Keratinocyte (primary cell): ENCODE results near the gene ZNG1F. TPM values are rescaled to one million over a fixed set of nuclear protein-coding genes. Genes with fewer than 3 reads are reported as not detected.
"Not testable (repeated sequence)": the region's sequence is repeated elsewhere in the genome, so short reads cannot be mapped to it uniquely, and the experiment has no call there.

Experiments used
- DNase-seq: peaks from one replicate; pipeline ENCODE4 v3.0.0-alpha.2; 2011; ENCODE audit warnings: low read depth, missing footprints, low spot score
- FAIRE-seq: peaks from 2 replicates; lab custom pipeline; 2011; peaks lifted over from hg19 to GRCh38; lab: Jason Lieb, UNC
- H2AFZ ChIP-seq: 2 replicates; pipeline ENCODE4 v1.6.0; 2012; ENCODE audit warnings: low read length, control low read depth, inconsistent platforms; ENCODE audit not compliant: control insufficient read depth
- H3K27ac ChIP-seq: 2 replicates; pipeline ENCODE4 v1.5.1; 2011; ENCODE audit warnings: low read length; ENCODE audit not compliant: control insufficient read depth, insufficient read depth
- H3K27me3 ChIP-seq: 3 replicates; pipeline ENCODE4 v1.6.0; 2011; ENCODE audit warnings: low read length; ENCODE audit not compliant: control insufficient read depth, insufficient read depth; ENCODE audit errors: extremely low read depth
- H3K36me3 ChIP-seq, 2 experiments: 2 replicates in 1 of 2; 3 replicates in 1 of 2; pipeline ENCODE4 v1.5.1; 2011; ENCODE audit warnings: low read length in 2 of 2, mild to moderate bottlenecking in 1 of 2; ENCODE audit not compliant: control insufficient read depth in 2 of 2, insufficient read depth in 2 of 2; ENCODE audit errors: extremely low read depth in 1 of 2
- H3K4me1 ChIP-seq: 3 replicates; pipeline ENCODE4 v1.5.1; 2011; ENCODE audit warnings: low read length; ENCODE audit not compliant: control insufficient read depth, insufficient read depth; ENCODE audit errors: extremely low read depth
- H3K4me2 ChIP-seq: 3 replicates; pipeline ENCODE4 v1.6.0; 2011; ENCODE audit warnings: low read depth, low read length; ENCODE audit not compliant: control insufficient read depth, insufficient read depth; ENCODE audit errors: extremely low read depth
- H3K4me3 ChIP-seq, 3 experiments: fragments of 200-600 bp in 1 of 3; sonication (generic) in 1 of 3; 2 replicates in 2 of 3; 3 replicates in 1 of 3; pipeline ENCODE4 v1.5.1; 2011 to 2016; ENCODE audit warnings: low read length in 3 of 3, mild to moderate bottlenecking in 3 of 3, control low read depth in 2 of 3, inconsistent platforms in 1 of 3, low read depth in 1 of 3, mixed read lengths in 1 of 3, mixed run types in 1 of 3, moderate library complexity in 1 of 3; ENCODE audit not compliant: control insufficient read depth in 2 of 3, insufficient read depth in 2 of 3; ENCODE audit errors: extremely low read depth in 1 of 3
- H3K79me2 ChIP-seq: 2 replicates; pipeline ENCODE4 v1.6.0; 2012; ENCODE audit warnings: low read length; ENCODE audit not compliant: control insufficient read depth, insufficient read depth
- H3K9ac ChIP-seq: 3 replicates; pipeline ENCODE4 v1.6.0; 2011; ENCODE audit warnings: low read length; ENCODE audit not compliant: control insufficient read depth, insufficient read depth; ENCODE audit errors: extremely low read depth
- H3K9me1 ChIP-seq: 3 replicates; pipeline ENCODE4 v1.6.0; 2011; ENCODE audit warnings: low read length; ENCODE audit not compliant: control insufficient read depth, insufficient read depth; ENCODE audit errors: extremely low read depth
- H3K9me3 ChIP-seq: 2 replicates; pipeline ENCODE4 v1.5.1; 2012; ENCODE audit warnings: low read depth, low read length; ENCODE audit not compliant: control insufficient read depth
- H4K20me1 ChIP-seq: 3 replicates; pipeline ENCODE4 v1.6.0; 2011; ENCODE audit warnings: low read length; ENCODE audit not compliant: control insufficient read depth, insufficient read depth; ENCODE audit errors: extremely low read depth
- dilution Hi-C: fragments of 300-500 bp; cut with MboI; formaldehyde crosslinking; loops from one replicate; pipeline ENCODE4 v1.7.0; 2020; ENCODE audit warnings: low sequenced_read_pairs; ENCODE audit not compliant: extremely low pct_ligation_motif_present
- polyA plus RNA-seq, 5 experiments: library from polyadenylated mRNA; depleted of rRNA in 3 of 5; stranded (reverse) in 3 of 5; stranded (forward) in 1 of 5; unstranded in 1 of 5; fragments of >200 nt; gene quantifications; 1 replicate in 1 of 5; 2 replicates in 3 of 5; 3 replicates in 1 of 5; pipeline versions ENCODE4 v1.2.1 to v1.2.3, GENCODE V29; 2011 to 2012; ENCODE audit warnings: missing spikeins in 2 of 5, low read depth in 1 of 5, low replicate concordance in 1 of 5

The ZNG1F gene
- polyA plus RNA-seq, 1 donor (not counting 4 experiments of a cell fraction or from before 2014, with no cell fraction given) = 18.4 TPM

DNA sequence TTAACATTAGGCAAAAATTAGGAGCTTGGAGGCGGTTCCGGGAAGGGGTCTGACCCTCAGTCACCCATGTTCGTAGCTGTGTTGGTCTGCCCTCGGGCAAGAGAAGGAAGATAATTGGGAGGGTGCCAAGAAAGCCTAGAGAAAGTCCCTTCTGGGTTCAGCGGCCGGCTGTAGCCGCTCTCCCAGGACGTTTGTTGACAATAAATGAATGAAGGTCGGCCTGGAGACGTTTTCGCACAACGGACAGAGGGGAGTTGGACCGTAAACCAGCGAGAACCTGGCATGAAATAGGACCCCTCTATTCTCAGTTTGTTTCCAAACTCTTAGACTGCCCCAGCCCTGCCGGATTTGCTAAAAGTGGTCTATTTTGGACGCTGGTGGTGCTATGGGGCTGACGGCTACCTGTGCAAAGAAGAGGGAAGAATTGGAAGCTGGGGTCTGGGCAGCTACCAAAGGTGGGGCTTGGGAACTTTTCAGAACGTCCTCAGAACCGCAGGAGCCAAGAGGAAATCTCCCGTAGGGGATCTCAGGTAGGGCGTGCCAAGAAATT is 63.9 kb downstream of the ZNG1F start:
- DNase-seq, H3K4me2 ChIP-seq, H3K27me3 ChIP-seq, H3K79me2 ChIP-seq, FAIRE-seq, dilution Hi-C loops, H3K9me1 ChIP-seq, H3K4me3 ChIP-seq, H3K36me3 ChIP-seq, H2AFZ ChIP-seq, H3K4me1 ChIP-seq, H3K27ac ChIP-seq, H3K9ac ChIP-seq, H3K9me3 ChIP-seq, H4K20me1 ChIP-seq: not testable (repeated sequence)

DNA sequence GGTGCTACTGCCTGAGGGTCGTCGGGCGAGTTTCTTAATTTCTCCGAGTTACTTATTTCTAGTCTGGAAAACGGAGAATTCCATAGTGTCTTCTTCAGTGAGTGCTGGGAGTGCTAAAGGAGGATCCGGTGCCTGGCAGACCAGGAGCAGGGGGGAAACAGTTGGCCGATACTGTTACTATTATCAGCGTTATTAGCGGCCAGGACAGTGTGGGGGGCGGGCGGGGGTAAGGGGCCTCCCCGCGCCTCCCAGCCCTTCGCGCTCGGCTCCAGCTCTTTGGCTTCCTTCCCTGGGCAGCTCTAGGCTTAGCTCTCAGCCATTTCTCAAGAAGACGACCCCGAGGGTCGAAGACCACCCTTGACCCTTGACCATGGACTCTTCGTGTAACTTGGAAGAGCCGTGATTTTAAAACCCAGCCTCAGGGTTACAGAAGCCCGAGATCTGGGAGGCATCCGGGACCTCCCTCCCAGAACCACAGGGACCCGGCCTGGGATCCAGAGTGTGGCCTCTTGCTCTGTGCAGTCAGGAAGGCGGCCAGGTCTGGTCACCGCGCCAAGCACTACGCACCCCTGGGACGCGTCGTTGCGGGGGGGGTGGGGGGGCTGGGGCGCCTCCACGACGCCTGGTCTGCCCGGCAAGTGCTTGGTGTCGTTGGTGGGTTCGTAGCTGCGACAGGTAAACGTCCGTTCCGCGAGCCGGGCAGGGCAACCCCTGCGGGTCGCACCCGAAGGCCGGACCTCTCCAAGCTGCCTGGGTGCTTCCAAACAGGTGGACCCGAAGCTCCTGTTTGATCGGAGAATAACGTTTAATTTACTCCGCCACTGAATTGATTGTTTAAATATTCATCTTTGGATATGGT is 64.6 kb downstream of the ZNG1F start:
- H3K27ac ChIP-seq, H4K20me1 ChIP-seq, H2AFZ ChIP-seq, H3K79me2 ChIP-seq, dilution Hi-C loops, H3K4me2 ChIP-seq, H3K4me1 ChIP-seq, H3K9me3 ChIP-seq, H3K9ac ChIP-seq, FAIRE-seq, H3K9me1 ChIP-seq, H3K4me3 ChIP-seq, H3K36me3 ChIP-seq, DNase-seq, H3K27me3 ChIP-seq: not testable (repeated sequence)

DNA sequence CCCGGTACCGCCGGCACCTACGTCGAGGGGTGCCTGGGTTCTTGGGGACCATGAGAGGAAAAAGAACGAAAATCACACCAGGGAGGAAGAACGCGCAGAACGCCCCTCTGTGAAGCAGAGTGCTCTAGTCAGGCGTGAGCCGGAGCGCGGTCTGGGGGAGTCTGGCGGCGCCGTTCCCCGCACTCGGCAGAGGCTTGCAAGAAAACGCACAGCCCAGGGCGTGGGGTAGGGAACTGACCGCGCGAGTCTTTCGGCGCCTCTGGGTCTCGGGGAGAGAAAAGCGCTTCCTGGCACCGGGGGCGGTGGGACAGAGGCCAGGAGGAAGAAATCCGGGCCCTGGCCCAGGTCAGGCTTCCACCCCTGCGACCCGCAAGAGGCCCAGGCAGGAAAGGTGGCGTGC is 65.3 kb downstream of the ZNG1F start:
- H3K36me3 ChIP-seq, H2AFZ ChIP-seq, H3K27ac ChIP-seq, FAIRE-seq, H3K27me3 ChIP-seq, H3K79me2 ChIP-seq, H3K9ac ChIP-seq, H3K4me1 ChIP-seq, H3K4me3 ChIP-seq, dilution Hi-C loops, H3K9me3 ChIP-seq, H4K20me1 ChIP-seq, DNase-seq, H3K4me2 ChIP-seq, H3K9me1 ChIP-seq: not testable (repeated sequence)

DNA sequence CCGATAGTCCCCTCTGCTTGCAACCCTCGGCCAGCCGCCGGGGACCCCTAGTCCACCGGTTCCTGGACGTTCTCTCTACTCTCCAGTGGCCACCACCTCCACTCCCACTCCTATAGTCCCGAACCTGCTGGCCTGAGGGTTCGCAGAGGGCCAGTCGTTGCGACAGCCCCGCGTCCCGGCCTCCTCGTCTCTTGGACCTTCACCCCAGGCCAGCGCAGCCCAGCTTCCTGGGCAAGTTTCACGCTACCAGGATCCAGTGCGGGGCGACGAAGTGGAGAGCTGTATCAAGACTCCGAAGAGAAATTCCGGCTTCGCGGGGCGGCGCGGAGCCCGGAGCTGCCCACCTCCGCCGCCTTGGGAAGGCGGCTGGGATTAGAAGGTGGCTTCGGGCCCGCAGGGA is 65.7 kb downstream of the ZNG1F start:
- H3K4me1 ChIP-seq, H3K4me2 ChIP-seq, dilution Hi-C loops, H3K79me2 ChIP-seq, H3K9me3 ChIP-seq, FAIRE-seq, H2AFZ ChIP-seq, H4K20me1 ChIP-seq, H3K27me3 ChIP-seq, DNase-seq, H3K4me3 ChIP-seq, H3K9ac ChIP-seq, H3K27ac ChIP-seq, H3K9me1 ChIP-seq, H3K36me3 ChIP-seq: not testable (repeated sequence)

DNA sequence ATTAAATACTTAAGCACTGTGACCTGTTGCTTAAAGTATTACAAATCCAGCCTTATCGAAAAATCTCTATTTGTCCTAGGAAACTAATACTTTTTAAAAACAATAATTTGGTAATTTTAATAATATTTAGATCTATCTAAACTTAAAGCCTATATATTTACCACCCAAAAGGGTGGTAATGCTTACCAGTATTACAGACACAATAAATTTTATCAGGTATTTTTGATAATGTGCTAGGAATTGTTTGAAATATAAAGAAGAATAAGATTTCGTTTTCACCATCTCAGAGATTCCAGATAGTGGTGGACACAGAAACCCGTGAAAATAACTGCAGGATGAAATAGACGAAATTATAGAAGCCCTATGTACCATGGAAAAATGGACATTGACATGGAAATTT is 68.4 kb downstream of the ZNG1F start:
- H3K4me2 ChIP-seq, dilution Hi-C loops, H3K4me1 ChIP-seq, H3K27me3 ChIP-seq, H3K9me3 ChIP-seq, FAIRE-seq, H3K9me1 ChIP-seq, DNase-seq, H3K9ac ChIP-seq, H2AFZ ChIP-seq, H3K4me3 ChIP-seq, H3K27ac ChIP-seq, H4K20me1 ChIP-seq, H3K79me2 ChIP-seq, H3K36me3 ChIP-seq: not testable (repeated sequence)
